Ectodermal cell (in vitro differentiated cells): ENCODE data around the gene HOXD13.

ENCODE experiments used
- H3K27ac ChIP-seq: 2 replicates; pipeline ENCODE4 v1.7.0; 2013; ENCODE audit warnings: mild to moderate bottlenecking, low read depth, low read length; ENCODE audit not compliant: insufficient read depth, poor library complexity, severe bottlenecking
- H3K27me3 ChIP-seq: 2 replicates; pipeline ENCODE4 v1.7.0; 2013; ENCODE audit warnings: mild to moderate bottlenecking, low read length; ENCODE audit not compliant: insufficient read depth, control insufficient read depth, poor library complexity, severe bottlenecking
- H3K36me3 ChIP-seq: one replicate; pipeline ENCODE4 v1.7.0; 2013; ENCODE audit warnings: low read length; ENCODE audit not compliant: control insufficient read depth, insufficient read depth
- H3K4me1 ChIP-seq: one replicate; pipeline ENCODE4 v1.7.0; 2013; ENCODE audit warnings: low read length; ENCODE audit not compliant: control insufficient read depth, insufficient read depth
- H3K4me3 ChIP-seq: 2 replicates; pipeline ENCODE4 v1.7.0; 2013; ENCODE audit warnings: low read depth, low read length, control low read depth; ENCODE audit not compliant: insufficient read depth
- H3K9me3 ChIP-seq: 2 replicates; pipeline ENCODE4 v1.7.0; 2013; ENCODE audit warnings: mild to moderate bottlenecking, low read length, moderate library complexity; ENCODE audit not compliant: control insufficient read depth
- WGBS, 2 experiments: methylation state at CpG; one replicate each; pipeline ENCODE4 v1.1.7; 2013; ENCODE audit warnings: missing lambda C conversion rate in 2 of 2; 5-methylcytosine and 5-hydroxymethylcytosine counted together

Gene HOXD13

DNA sequence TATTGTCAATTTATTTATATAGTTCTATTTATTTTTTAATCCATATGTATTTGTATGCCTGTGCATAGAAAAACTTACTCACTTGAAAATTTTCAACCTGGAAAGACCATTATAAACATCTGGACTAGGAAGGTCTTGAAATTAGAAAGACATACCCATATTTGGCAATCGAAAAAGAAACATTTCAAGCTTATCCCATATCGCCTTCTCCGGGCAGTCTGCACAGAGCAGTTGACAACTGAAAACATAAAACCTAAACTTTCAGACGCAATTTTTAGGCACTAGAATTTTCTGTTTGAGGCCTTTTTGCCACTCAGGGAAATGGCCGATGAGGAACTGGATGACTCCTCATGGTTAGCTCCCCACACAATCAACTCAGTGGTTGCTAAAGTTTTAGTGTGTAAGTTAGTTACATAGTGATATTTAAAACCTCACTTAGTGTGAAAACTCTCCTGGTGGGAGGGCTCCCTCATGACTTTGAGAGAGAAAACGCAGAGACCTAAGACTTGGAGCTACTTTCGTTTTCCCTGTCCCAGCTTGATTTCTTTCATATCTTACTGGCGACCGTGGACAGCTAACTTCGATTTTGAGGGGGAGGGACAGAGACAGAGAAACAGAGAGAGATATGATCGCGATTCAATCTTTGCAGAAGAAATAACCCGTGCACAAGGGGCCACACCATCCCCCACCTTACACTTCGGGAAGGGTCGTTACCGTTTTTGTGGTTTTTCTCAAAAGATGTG lies 3.9 kb downstream of the HOXD13 start:
- Histone ChIP-seq H3K27me3 (peaks cover 100% of the 10 kb centered on the region), H3K9me3 (no peaks in the 10 kb centered on the region), H3K36me3 (no peaks in the 10 kb centered on the region), H3K4me1 (no peaks in the 10 kb centered on the region), H3K27ac (no peak overlapping the region), H3K4me3 (no peak overlapping the region)
- 4% methylated on average over 15 to 16 of the region's 16 CpGs for WGBS, 2 experiments

DNA sequence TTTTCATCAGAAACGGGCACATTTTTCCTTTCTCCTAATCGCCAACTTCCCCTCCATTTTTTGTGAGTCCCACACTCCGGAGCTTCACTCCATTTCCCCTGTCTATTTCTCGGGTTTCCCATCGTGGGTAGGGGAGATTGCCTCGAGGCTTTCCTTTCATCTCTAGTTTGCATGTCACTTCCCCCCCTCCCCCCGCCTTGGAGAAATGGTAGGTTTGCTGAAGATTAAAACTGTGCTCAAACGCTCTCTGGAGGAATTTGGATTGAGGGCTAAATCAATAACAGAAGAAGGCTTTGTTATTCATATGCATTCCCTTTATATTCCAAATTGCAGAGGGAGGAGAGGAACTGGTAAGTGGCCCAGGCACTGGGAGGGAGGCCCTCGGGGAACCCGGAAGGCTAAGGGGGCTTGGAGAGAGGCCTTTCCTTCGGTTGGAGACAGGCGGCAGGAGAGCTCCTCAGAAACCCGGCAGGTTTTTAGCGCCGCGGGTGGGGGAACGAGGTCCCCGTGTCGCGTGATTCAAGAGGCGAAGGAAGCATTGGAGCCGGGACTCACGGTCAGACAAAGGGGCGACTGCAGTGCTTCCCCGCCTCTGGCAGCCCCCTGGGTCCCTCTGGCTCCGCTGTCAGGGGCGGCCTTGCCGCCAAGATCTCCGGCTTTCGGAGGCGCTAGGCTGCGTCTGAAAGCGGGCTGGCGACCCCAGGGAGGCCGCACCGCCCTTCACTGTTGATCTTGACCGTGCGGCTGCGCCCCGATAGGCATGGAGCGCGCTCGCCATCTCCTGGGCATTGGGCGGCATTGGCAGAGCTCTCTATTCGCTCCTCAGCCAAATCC lies 4.7 kb downstream of the HOXD13 start:
- Histone ChIP-seq H3K36me3 (no peaks in the 10 kb centered on the region), H3K4me3 (no peak overlapping the region), H3K27me3 (peaks cover 100% of the 10 kb centered on the region), H3K9me3 (no peaks in the 10 kb centered on the region), H3K4me1 (no peaks in the 10 kb centered on the region), H3K27ac (no peak overlapping the region)
- WGBS, 2 experiments: 0 to 1% methylated on average over 42 to 45 of the region's 45 CpGs

DNA sequence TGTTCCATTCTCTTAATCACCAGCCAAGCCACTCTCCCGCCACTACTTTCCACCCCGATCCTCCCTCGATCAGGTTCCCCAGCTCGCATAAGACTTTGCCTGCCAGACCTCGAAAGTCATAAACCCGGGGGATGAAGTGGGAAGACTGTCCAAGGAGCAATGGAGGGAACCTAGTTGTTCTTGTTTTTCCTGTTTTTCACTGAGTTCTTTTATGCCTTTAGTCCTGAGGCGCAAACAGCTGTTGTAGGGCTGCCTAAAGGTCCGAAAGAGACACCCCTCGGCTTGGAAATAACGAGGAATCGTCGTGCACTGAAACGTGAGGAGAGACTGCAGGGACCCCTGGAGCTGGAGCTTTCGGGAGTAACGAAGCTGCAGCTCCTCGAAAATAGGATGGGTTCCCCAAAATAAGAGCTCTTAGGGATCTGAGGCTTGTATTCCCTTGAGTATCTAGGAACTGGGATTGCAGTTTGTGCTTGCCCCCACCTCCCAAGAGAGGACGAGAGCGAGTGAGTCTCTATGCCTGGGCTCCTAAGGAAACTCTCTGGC lies 5.4 kb downstream of the HOXD13 start:
- no peaks in the 10 kb centered on the region for H3K9me3 ChIP-seq
- H3K27me3 ChIP-seq: peaks cover 100% of the 10 kb centered on the region
- 1 to 2% methylated on average over 18 of the region's 18 CpGs for WGBS, 2 experiments
- no peaks in the 10 kb centered on the region for H3K4me1 ChIP-seq
- H3K27ac ChIP-seq: no peak overlapping the region
- H3K36me3 ChIP-seq: no peaks in the 10 kb centered on the region
- H3K4me3 ChIP-seq: no peak overlapping the region

DNA sequence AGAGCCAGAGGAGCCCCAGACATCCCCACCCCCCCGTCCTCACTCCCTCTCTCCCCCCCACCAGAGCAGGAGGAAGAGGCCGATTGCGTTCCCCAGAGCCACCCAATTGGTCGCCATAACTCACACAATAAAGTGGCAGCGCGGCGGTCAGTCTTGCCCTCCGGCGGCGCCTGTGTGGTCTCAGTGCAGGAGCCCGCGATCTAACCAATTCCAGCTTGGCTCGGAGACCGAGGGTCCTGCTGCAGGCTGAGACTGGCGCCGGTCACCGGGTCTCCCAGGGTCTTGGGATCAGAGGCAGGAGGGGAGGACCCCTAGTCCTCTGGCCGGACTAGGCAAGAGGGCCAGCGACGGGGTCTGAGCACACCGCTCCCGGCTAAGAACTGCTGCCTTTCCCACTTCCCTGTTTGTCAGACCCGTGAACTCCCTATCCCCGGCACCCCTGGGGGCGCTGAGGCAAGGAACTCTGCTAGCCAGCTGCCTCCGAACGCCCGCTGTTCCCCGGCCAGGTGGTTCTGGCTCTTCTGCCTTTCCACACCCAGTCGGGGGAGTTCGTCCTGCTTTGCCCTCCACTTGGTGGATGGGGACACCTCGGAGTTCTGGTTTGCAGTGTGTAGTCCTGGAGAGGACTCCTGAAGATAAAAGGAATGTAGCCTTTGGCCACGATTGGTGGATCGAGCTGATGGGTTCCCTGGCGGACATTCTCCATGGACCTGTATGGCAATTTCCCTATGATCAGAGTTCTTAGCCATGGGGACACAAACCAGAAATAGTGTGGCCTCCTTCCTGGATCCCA lies 6.0 kb downstream of the HOXD13 start:
- Histone ChIP-seq H3K27ac (no peak overlapping the region), H3K4me3 (no peak overlapping the region), H3K27me3 (peaks cover 100% of the 10 kb centered on the region), H3K4me1 (no peaks in the 10 kb centered on the region), H3K36me3 (no peaks in the 10 kb centered on the region), H3K9me3 (no peaks in the 10 kb centered on the region)
- 2% methylated on average over 35 of the region's 35 CpGs for WGBS, 2 experiments

DNA sequence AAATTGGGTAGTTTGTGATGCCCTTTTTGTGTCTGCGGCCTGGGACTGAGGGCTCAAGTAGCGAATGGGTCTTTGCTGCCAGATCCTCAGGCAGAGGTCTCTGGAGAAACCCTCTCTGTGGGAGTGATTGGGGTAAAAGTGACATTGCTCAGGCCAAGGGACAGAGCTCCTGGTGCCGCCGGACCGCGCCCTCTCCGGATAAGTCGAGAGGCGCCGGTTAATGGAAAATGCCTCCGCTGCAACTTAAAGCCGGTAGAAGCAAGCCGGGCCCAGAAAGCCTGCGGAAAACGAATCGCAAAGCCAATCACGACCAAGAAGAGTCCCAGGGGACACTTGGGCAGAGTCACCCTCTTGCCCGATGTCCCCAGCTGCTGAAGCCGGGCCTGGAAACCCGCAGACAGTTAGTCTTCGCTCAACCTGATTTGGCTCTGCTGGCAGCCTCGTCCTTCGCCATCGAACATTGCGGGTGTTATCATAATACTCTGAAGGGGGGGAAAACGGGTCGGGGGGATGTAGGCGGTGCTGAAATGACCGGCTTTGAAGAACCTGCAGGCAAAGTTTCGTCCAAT lies 6.7 kb downstream of the HOXD13 start:
- Histone ChIP-seq H3K9me3 (no peaks in the 10 kb centered on the region), H3K4me3 (no peak overlapping the region), H3K27ac (no peak overlapping the region), H3K27me3 (peaks cover 100% of the 10 kb centered on the region), H3K36me3 (no peaks in the 10 kb centered on the region), H3K4me1 (no peaks in the 10 kb centered on the region)
- 3 to 5% methylated on average over 30 of the region's 30 CpGs for WGBS, 2 experiments

DNA sequence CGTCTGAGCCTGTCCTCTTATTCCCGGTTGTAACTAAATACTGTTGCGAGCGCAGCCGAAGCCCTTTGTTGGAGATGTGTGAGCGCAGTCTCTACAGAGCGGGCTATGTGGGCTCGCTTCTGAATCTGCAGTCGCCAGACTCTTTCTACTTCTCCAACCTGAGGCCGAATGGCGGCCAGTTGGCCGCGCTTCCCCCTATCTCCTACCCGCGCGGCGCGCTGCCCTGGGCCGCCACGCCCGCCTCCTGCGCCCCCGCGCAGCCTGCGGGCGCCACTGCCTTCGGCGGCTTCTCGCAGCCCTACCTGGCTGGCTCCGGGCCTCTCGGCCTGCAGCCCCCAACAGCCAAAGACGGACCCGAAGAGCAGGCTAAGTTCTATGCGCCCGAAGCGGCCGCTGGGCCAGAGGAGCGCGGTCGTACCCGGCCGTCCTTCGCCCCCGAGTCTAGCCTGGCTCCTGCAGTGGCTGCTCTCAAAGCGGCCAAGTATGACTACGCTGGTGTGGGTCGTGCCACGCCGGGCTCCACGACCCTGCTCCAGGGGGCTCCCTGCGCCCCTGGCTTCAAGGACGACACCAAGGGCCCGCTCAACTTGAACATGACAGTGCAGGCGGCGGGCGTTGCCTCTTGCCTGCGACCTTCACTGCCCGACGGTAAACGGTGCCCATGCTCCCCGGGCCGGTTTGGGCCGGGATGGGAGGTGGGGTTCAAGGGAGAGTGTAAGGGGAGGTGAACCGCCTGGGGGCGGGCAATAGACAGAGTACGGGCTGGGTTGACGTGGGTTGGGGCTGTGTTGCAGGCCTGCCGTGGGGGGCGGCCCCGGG lies 7.4 kb downstream of the HOXD13 start, which contains the start of gene HOXD12:
Gene HOXD12 (plus strand): TSS at position 68 of the 819 bp plus-strand sequence. CDS start 7 bp downstream, at position 75.
- no peak within 1 kb of the TSS for H3K4me3 ChIP-seq
- WGBS, 2 experiments: 2 to 3% methylated on average over 70 of the region's 70 CpGs
- H3K27ac ChIP-seq: no peak within 1 kb of the TSS
- H3K27me3 ChIP-seq: peaks cover 100% of the 10 kb centered on the region
- no peaks in the 10 kb centered on the region for H3K4me1 ChIP-seq
- H3K9me3 ChIP-seq: no peaks in the 10 kb centered on the region
- H3K36me3 ChIP-seq: no peaks in the 10 kb centered on the region

DNA sequence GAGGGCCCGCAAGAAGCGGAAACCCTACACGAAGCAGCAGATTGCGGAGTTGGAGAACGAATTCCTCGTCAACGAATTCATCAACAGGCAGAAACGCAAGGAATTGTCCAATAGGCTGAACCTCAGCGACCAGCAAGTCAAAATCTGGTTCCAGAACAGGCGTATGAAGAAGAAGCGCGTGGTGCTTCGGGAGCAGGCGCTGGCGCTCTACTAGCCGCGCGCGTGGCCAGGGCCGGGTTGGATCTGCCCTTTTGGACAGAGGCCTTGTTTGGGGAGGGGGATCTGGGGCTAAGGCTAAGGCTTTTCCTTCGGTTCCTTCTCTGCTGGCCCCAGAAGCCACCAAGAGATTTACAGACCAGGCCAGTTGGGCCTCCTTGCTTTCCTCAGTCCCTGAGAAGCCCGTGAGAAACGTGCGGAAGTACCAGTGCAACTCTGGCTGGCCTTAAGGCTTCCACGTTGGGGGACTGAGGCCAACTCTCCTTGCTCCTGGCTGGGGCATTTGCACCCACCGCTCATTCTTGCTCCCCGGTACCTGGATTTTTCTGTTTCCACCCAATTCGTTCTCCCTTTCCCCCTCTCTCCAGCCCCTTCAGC lies 8.1 kb downstream of the HOXD13 start:
- Histone ChIP-seq H3K36me3 (no peaks in the 10 kb centered on the region), H3K4me1 (no peaks in the 10 kb centered on the region), H3K27ac (no peak overlapping the region), H3K27me3 (peaks cover 100% of the 10 kb centered on the region), H3K9me3 (no peaks in the 10 kb centered on the region), H3K4me3 (no peak overlapping the region)
- 6 to 7% methylated on average over 28 of the region's 28 CpGs for WGBS, 2 experiments

DNA sequence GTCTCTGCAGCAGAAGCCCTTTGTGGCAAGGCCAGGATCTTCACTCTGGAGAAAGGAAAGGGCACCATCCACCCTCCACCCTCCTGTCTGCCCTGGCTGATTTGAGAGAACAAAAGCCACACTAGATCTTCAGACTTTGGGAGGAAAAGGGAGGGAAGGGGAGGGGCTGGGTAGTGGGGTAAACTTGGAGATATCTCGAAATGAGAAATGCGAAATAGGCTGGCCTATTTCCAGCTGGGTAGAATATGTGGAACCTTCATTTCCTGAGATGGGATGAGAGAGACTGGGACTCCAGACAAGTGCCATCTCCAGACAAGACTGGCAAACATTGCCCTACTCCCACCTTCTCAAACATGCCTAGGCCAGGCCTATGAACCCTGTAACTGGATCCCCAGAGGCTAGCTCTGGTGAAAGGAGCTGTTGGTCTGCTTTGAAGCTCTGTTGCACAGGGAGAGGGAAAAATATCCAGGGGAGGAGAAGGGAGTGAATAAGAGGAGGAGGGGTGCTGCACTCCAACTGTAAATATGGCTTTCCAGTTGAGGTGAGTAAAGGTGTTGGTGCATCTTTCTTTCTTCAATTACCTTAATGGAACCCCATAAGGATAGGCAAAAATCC lies 8.8 kb downstream of the HOXD13 start:
- no peaks in the 10 kb centered on the region for H3K4me1 ChIP-seq
- 13 to 14% methylated on average over 2 of the region's 2 CpGs for WGBS, 2 experiments
- H3K27me3 ChIP-seq: peaks cover 100% of the 10 kb centered on the region
- no peaks in the 10 kb centered on the region for H3K36me3 ChIP-seq
- no peaks in the 10 kb centered on the region for H3K9me3 ChIP-seq
- no peak overlapping the region for H3K27ac ChIP-seq
- no peak overlapping the region for H3K4me3 ChIP-seq
